Activated CD8-positive, alpha-beta memory T cell treated with anti-CD3 and anti-CD28 coated beads, Interleukin-2, amount 50 U/mL, for 1 hour (primary cell): ENCODE measurements around the gene USP32.

ENCODE experiments used
- DNase-seq: peaks from one replicate; pipeline ENCODE4 v3.0.0-alpha.2; 2020; ENCODE audit errors: extremely low read depth

The USP32 gene

GRCh38 chr17:60135151-60135950 lies 256.6 kb downstream of the USP32 start:
- peak; percentile 21 for DNase-seq

GRCh38 chr17:60134396-60135150 lies 257.4 kb downstream of the USP32 start:
- no peak for DNase-seq

- no peak for DNase-seq
Measured at GRCh38 chr17:60130466-60130865, 261.5 kb downstream of the USP32 start.

GRCh38 chr17:60129164-60129563 lies 262.8 kb downstream of the USP32 start:
- no peak for DNase-seq
